HG03175 (cell line): ENCODE measurements around the gene MYBPC1.
A peak's percentile ranks its signal among the peaks of the same experiment; 100 is the strongest.

Experiments
- ATAC-seq: cut with Tn5 transposase; IDR thresholded peaks from one replicate; pipeline ENCODE4 v1.9.1; 2021; ENCODE audit warnings: mild to moderate bottlenecking, moderate library complexity; ENCODE audit not compliant: unreplicated experiment

Gene MYBPC1

GRCh38 chr12:101694297-101694848, 99.6 kb downstream of the MYBPC1 start:
- ATAC-seq = no peak

GRCh38 chr12:101694986-101695385, 100.2 kb downstream of the MYBPC1 start:
- no peak for ATAC-seq

DNA sequence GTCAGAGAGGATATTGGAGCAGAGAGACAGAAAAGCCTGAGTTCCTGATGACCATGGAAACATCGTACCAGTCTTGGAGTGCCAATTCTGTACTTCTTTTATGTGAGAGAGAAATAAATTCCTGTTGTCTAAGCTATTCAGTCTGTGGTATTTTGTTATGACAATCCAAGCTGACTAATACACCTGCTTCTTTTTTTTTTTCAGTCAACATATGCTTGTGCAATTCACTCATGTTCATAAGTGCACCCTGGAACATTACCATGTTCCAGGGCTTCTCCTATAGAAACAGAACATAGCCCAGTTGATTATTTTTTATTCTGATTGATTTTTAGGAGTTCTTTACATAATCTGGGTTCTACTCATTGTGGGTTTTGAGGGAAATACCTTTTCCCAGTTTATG, 100.9 kb downstream of the MYBPC1 start:
- ATAC-seq = no peak

- ATAC-seq = no peak
Observed at GRCh38 chr12:101696251-101697196, 101.8 kb downstream of the MYBPC1 start.

GRCh38 chr12:101697197-101697929, 102.6 kb downstream of the MYBPC1 start, which contains the start of gene CHPT1:
Gene CHPT1 (plus strand): TSS chr12:101697640. CDS start chr12:101697862, 222 bp downstream.
- ATAC-seq = peak; percentile 70

GRCh38 chr12:101697930-101698799, 103.4 kb downstream of the MYBPC1 start:
- ATAC-seq = peak; percentile 37

- no peak for ATAC-seq
Observed at GRCh38 chr12:101698800-101699347, 104.1 kb downstream of the MYBPC1 start.

DNA sequence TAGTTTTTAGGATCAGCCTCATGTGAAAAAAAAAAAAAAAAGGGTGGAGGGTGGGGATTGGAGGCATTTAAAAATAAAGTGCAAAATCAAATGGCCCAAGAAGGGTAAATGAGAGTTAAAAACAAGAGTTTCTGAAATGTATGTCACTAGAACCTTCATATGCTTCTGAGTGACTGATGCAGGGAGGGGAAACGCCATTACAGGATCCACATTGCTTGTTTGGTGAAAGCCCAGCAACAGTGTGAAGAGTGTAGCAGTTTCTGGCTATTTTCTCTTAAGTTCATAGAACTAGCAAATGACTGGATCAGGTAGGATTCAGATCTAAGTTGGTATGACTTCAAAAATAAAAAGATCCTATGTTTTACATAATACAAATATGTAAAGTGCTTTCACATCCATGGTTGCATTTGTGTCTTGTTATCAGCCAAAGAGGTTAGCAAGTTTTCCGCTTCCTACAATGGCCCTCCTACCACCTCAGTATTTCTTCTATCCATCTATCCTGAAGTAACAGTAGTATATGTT, 105.6 kb downstream of the MYBPC1 start:
- ATAC-seq = no peak

DNA sequence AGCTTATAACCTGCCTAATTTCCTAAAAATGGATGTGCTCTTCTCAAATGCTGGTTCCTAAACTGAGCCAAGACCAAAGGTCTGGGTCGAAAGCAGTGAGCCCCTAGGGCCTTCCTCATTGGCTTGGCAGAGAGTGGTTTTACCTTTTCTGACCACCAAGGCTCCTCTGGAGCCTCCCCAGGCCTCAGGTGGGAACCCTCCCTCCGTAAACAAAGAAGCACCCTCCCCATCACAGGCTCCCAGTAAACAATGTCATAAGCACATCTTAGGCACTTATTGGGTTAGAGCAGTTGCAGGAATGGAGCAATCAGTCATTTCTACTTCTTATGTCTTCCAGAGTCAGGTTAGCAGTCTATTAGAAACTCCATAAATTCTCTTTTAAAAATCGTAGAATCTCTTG, 108.7 kb downstream of the MYBPC1 start:
- no peak for ATAC-seq

- ATAC-seq = no peak
Observed at GRCh38 chr12:101706403-101706802, 111.6 kb downstream of the MYBPC1 start.

DNA sequence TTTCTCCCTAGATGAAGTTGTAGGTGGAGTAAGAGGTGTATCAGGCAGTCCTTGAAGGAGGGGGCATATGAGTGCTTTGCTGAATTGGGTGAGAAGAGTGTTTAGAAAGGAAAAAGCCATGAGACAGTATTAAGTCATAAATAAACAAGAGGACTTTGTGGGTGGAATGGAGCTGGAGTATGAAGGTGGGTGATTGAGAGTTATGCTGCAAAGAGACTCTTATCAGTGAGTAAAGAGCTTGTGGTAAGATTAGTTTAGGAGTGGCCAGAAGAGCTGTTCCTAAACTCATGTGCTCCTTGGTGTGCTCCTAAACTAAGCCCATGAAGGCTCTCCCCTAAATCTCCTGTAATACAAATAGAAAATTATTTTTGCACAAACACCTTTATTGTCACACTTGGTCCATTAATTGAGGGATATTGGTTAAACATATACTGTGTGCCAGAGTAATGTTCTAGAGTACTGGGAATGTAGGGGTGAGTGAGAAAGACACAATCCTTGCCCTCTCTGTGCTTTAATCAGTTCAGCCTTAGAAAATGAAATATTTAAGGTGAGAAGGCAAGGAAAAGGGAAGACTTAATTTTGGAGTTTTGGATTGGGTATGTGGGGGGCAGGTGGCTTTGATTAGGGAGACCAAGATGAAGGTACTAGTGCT, 112.5 kb downstream of the MYBPC1 start:
- no peak for ATAC-seq

- ATAC-seq = no peak
Observed at GRCh38 chr12:101710288-101710687, 115.5 kb downstream of the MYBPC1 start.

GRCh38 chr12:101713059-101713682, 118.4 kb downstream of the MYBPC1 start:
- ATAC-seq = no peak

GRCh38 chr12:101713930-101714329, 119.2 kb downstream of the MYBPC1 start:
- ATAC-seq = no peak

- no peak for ATAC-seq
Observed at GRCh38 chr12:101714877-101715444, 120.2 kb downstream of the MYBPC1 start.

DNA sequence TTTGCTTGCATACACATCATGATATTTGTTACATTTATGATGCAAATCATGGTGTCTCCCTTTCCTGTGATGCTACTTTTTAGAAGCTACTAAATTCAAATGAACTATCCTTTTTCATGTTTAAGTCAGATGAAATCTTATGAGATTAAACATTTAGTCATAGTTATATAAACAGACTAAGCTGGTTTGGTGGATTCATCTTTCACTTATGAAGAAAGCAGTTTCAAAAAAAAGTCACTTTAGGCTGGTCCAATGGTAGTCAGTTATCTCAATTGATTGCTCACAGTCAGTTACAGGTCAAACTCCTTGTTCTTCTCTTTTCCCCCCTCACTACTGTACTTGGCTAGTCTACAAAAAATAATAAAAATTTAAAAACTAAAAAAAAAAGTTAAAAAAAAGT, 124.8 kb downstream of the MYBPC1 start:
- ATAC-seq = no peak

DNA sequence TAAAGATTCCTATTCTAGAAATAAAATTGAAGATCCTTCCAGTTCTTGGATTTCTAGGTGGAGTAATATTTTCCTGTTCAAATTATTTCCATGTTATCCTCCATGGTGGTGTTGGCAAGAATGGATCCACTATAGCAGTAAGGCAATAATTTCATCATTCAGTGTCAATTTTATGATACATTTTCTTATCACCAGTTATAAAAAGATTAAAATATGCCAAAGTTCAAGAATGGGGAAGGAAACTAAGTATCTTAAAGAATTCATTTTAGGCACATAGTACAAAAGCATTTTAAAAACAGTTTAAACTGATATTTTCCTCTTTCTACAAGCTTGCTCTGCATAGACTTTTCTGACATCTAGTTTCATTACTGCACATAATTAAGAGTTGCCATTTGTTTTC, 125.3 kb downstream of the MYBPC1 start:
- no peak for ATAC-seq

DNA sequence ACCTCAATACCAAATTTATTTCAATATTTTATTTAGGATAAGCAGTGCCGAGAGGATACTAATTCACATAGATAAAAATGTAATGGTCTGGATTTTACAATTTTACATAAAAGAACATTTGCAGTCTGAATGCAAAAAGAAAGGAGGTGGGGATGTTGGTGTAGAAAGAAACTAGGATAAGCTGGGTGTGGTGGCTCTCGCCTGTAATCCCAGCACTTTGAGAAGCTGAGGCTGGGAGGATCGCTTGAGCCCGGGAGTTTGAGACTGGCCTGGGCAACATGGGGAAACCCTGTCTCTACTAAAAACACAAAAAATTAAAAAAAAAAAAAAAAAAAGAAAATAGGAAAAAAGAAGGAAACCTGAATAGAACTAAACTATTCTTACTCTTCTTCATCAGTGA, 127.6 kb downstream of the MYBPC1 start:
- ATAC-seq = no peak

- no peak for ATAC-seq
Observed at GRCh38 chr12:101727098-101727497, 132.3 kb downstream of the MYBPC1 start.
